ENCODE measurements around the gene MED1. TPM values are rescaled to one million over a fixed set of nuclear protein-coding genes. Genes with fewer than 3 reads are reported as not detected.

MED1 gene
- total and polyA plus RNA-seq, 2 donors (not counting 1 experiment from before 2014, with no cell fraction given): 28.4 to 32.3 TPM

- H3K27me3 ChIP-seq (ENCODE audit: control insufficient read depth, insufficient read depth, low read length): no peaks in the 10 kb centered on the region
- no peak for DNase-seq (ENCODE audit: low read depth in 2 of 2)
- no peak overlapping the region for H3K9ac ChIP-seq (ENCODE audit: insufficient read depth, low read length)
- H3K79me2 ChIP-seq (ENCODE audit: control insufficient read depth, insufficient read depth, low read length): no peaks in the 10 kb centered on the region
- no peaks in the 10 kb centered on the region for H3K9me3 ChIP-seq (ENCODE audit: control insufficient read depth, insufficient read depth, low read depth, low read length)
- TF ChIP-seq CTCF (conservative IDR thresholded peaks at IDR 0.05 in 1 of 2, IDR thresholded peaks at IDR 0.05 in 1 of 2; ENCODE audit: low read depth in 1 of 2, low read length in 2 of 2) (no peak), EZH2 (IDR thresholded peaks at IDR 0.05; ENCODE audit: low read length, missing control alignments) (no peak)
- no peaks in the 10 kb centered on the region for H3K36me3 ChIP-seq (ENCODE audit: control insufficient read depth, insufficient read depth, low read length)
- no peak overlapping the region for H2AFZ ChIP-seq (ENCODE audit: low read length)
- H3K4me2 ChIP-seq (ENCODE audit: extremely low read depth, insufficient read depth, low read length): no peak overlapping the region
- H3K27ac ChIP-seq (ENCODE audit: insufficient read depth, low read length): no peak overlapping the region
- H3K4me3 ChIP-seq (replicated peaks in 1 of 4; ENCODE audit: control extremely low read depth in 1 of 4, insufficient read depth in 1 of 4, low read depth in 3 of 4, low read length in 4 of 4): no peak overlapping the region
- no peaks in the 10 kb centered on the region for H4K20me1 ChIP-seq (ENCODE audit: control insufficient read depth, extremely low read depth, insufficient read depth, low read length)
- peaks cover 7% of the 10 kb centered on the region for H3K4me1 ChIP-seq (ENCODE audit: control insufficient read depth, extremely low read depth, insufficient read depth, low read length)
Measured at GRCh38 chr17:39361064-39361463, 90.0 kb downstream of the MED1 start.

GRCh38 chr17:39360537-39360936 is 90.5 kb downstream of the MED1 start:
- no peaks in the 10 kb centered on the region for H3K9me3 ChIP-seq (ENCODE audit: control insufficient read depth, insufficient read depth, low read depth, low read length)
- no peak overlapping the region for H3K9ac ChIP-seq (ENCODE audit: insufficient read depth, low read length)
- peaks cover 5% of the 10 kb centered on the region for H3K4me1 ChIP-seq (ENCODE audit: control insufficient read depth, extremely low read depth, insufficient read depth, low read length)
- no peak overlapping the region for H3K4me2 ChIP-seq (ENCODE audit: extremely low read depth, insufficient read depth, low read length)
- no peaks in the 10 kb centered on the region for H4K20me1 ChIP-seq (ENCODE audit: control insufficient read depth, extremely low read depth, insufficient read depth, low read length)
- H3K79me2 ChIP-seq (ENCODE audit: control insufficient read depth, insufficient read depth, low read length): no peaks in the 10 kb centered on the region
- no peak overlapping the region for H3K27ac ChIP-seq (ENCODE audit: insufficient read depth, low read length)
- TF ChIP-seq EZH2 (IDR thresholded peaks at IDR 0.05; ENCODE audit: low read length, missing control alignments) (no peak), CTCF (conservative IDR thresholded peaks at IDR 0.05 in 1 of 2, IDR thresholded peaks at IDR 0.05 in 1 of 2; ENCODE audit: low read depth in 1 of 2, low read length in 2 of 2) (no peak)
- H3K4me3 ChIP-seq (replicated peaks in 1 of 4; ENCODE audit: control extremely low read depth in 1 of 4, insufficient read depth in 1 of 4, low read depth in 3 of 4, low read length in 4 of 4): no peak overlapping the region
- H2AFZ ChIP-seq (ENCODE audit: low read length): no peak overlapping the region
- H3K27me3 ChIP-seq (ENCODE audit: control insufficient read depth, insufficient read depth, low read length): no peaks in the 10 kb centered on the region
- DNase-seq (ENCODE audit: low read depth in 2 of 2): no peak
- no peaks in the 10 kb centered on the region for H3K36me3 ChIP-seq (ENCODE audit: control insufficient read depth, insufficient read depth, low read length)

- H3K27me3 ChIP-seq (ENCODE audit: control insufficient read depth, insufficient read depth, low read length): no peaks in the 10 kb centered on the region
- no peaks in the 10 kb centered on the region for H3K79me2 ChIP-seq (ENCODE audit: control insufficient read depth, insufficient read depth, low read length)
- H3K4me2 ChIP-seq (ENCODE audit: extremely low read depth, insufficient read depth, low read length): no peak overlapping the region
- H3K4me1 ChIP-seq (ENCODE audit: control insufficient read depth, extremely low read depth, insufficient read depth, low read length): peaks cover 5% of the 10 kb centered on the region
- H3K9ac ChIP-seq (ENCODE audit: insufficient read depth, low read length): no peak overlapping the region
- no peak for DNase-seq (ENCODE audit: low read depth in 2 of 2)
- no peak overlapping the region for H3K27ac ChIP-seq (ENCODE audit: insufficient read depth, low read length)
- no peaks in the 10 kb centered on the region for H4K20me1 ChIP-seq (ENCODE audit: control insufficient read depth, extremely low read depth, insufficient read depth, low read length)
- no peak overlapping the region for H2AFZ ChIP-seq (ENCODE audit: low read length)
- no peak for TF ChIP-seq CTCF (conservative IDR thresholded peaks at IDR 0.05 in 1 of 2, IDR thresholded peaks at IDR 0.05 in 1 of 2; ENCODE audit: low read depth in 1 of 2, low read length in 2 of 2)
- no peak for TF ChIP-seq EZH2 (IDR thresholded peaks at IDR 0.05; ENCODE audit: low read length, missing control alignments)
- H3K36me3 ChIP-seq (ENCODE audit: control insufficient read depth, insufficient read depth, low read length): no peaks in the 10 kb centered on the region
- no peak overlapping the region for H3K4me3 ChIP-seq (replicated peaks in 1 of 4; ENCODE audit: control extremely low read depth in 1 of 4, insufficient read depth in 1 of 4, low read depth in 3 of 4, low read length in 4 of 4)
- no peaks in the 10 kb centered on the region for H3K9me3 ChIP-seq (ENCODE audit: control insufficient read depth, insufficient read depth, low read depth, low read length)
Measured at GRCh38 chr17:39359994-39360393, 91.1 kb downstream of the MED1 start.

Measured in fibroblast of lung (primary cell).